MM.1S (cell line): ENCODE results near the gene DNAH9.

Experiments used
- DNase-seq: peaks from one replicate; pipeline ENCODE4 v3.0.0-alpha.2; 2015
- H2AFZ ChIP-seq: fragments of 300-600 bp; sonication (generic); 2 replicates; pipeline ENCODE4 v1.6.0; 2016; ENCODE audit warnings: antibody characterized with exemption, low read length
- H3F3A ChIP-seq: fragments of 300-600 bp; sonication (generic); 2 replicates; pipeline ENCODE4 v1.6.1; 2016; ENCODE audit warnings: mild to moderate bottlenecking, antibody characterized with exemption, low read length, moderate library complexity, mixed read lengths; ENCODE audit not compliant: insufficient read depth
- H3K27ac ChIP-seq: fragments of 300-600 bp; sonication (generic); 2 replicates; pipeline ENCODE4 v1.5.1; 2016; ENCODE audit warnings: mild to moderate bottlenecking, low read length
- H3K27me3 ChIP-seq: fragments of 300-600 bp; sonication (generic); replicated peaks from 2 replicates; pipeline ENCODE4 v1.6.0; 2016; ENCODE audit warnings: low read length; ENCODE audit not compliant: insufficient read depth
- H3K36me3 ChIP-seq: fragments of 300-600 bp; sonication (generic); replicated peaks from 2 replicates; pipeline ENCODE4 v1.6.1; 2016; ENCODE audit warnings: mild to moderate bottlenecking, low read length, mixed read lengths; ENCODE audit not compliant: insufficient read depth
- H3K4me1 ChIP-seq: fragments of 300-600 bp; sonication (generic); 2 replicates; pipeline ENCODE4 v1.6.1; 2016; ENCODE audit warnings: low read length, mixed read lengths
- H3K4me2 ChIP-seq: fragments of 300-600 bp; sonication (generic); 2 replicates; pipeline ENCODE4 v1.6.0; 2016; ENCODE audit warnings: low read depth, low read length
- H3K4me3 ChIP-seq: fragments of 300-600 bp; sonication (generic); 2 replicates; pipeline ENCODE4 v1.5.1; 2016; ENCODE audit warnings: low read length, mixed read lengths
- H3K79me2 ChIP-seq: fragments of 300-600 bp; sonication (generic); 2 replicates; pipeline ENCODE4 v1.6.1; 2016; ENCODE audit warnings: mixed run types, low read length, mixed read lengths
- H3K9ac ChIP-seq: fragments of 300-600 bp; sonication (generic); 2 replicates; pipeline ENCODE4 v1.6.1; 2016; ENCODE audit warnings: low read length, mixed read lengths
- H3K9me2 ChIP-seq: fragments of 300-600 bp; sonication (generic); replicated peaks from 2 replicates; pipeline ENCODE4 v1.6.1; 2016; ENCODE audit warnings: mild to moderate bottlenecking, low read length, mixed read lengths; ENCODE audit not compliant: insufficient read depth
- H3K9me3 ChIP-seq: fragments of 300-600 bp; sonication (generic); replicated peaks from 2 replicates; pipeline ENCODE4 v1.6.1; 2016; ENCODE audit warnings: mild to moderate bottlenecking, low read length, mixed read lengths; ENCODE audit not compliant: insufficient read depth
- H4K20me1 ChIP-seq: fragments of 300-600 bp; sonication (generic); 2 replicates; pipeline ENCODE4 v1.6.1; 2016; ENCODE audit warnings: mild to moderate bottlenecking, low read length, moderate library complexity, mixed read lengths; ENCODE audit not compliant: insufficient read depth
- EZH2 ChIP-seq: fragments of 300-600 bp; sonication (generic); optimal IDR thresholded peaks from 2 replicates; pipeline ENCODE3; 2017; ENCODE audit warnings: low read depth, mild to moderate bottlenecking, antibody characterized with exemption, low read length, mixed read lengths
- EZH2phosphoT487 ChIP-seq: fragments of 300-600 bp; sonication (generic); IDR thresholded peaks from 2 replicates; pipeline ENCODE4 v1.6.1; 2018; ENCODE audit warnings: antibody characterized with exemption, low read length
- TF ChIP-seq, protein P1 (sequence below): fragments of 300-600 bp; sonication (generic); IDR thresholded peaks from 2 replicates; pipeline ENCODE4 v1.5.1; 2016; ENCODE audit warnings: antibody characterized with exemption, low read length, mixed read lengths

Gene DNAH9

GRCh38 chr17:11707586-11707985 lies 109.3 kb downstream of the DNAH9 start:
- Histone ChIP-seq H3K27ac (no peak overlapping the region), H3K9me3 (no peaks in the 10 kb centered on the region), H3K4me1 (no peaks in the 10 kb centered on the region), H3K4me2 (no peak overlapping the region), H4K20me1 (no peaks in the 10 kb centered on the region), H3K36me3 (no peaks in the 10 kb centered on the region), H3K27me3 (no peaks in the 10 kb centered on the region), H3K9ac (no peak overlapping the region), H3F3A (no peaks in the 10 kb centered on the region), H3K9me2 (no peaks in the 10 kb centered on the region), H3K4me3 (no peak overlapping the region), H2AFZ (no peak overlapping the region), H3K79me2 (no peaks in the 10 kb centered on the region)
- TF ChIP-seq EZH2phosphoT487 (no peak), EZH2 (no peak)
- TF ChIP-seq, protein P1, sequence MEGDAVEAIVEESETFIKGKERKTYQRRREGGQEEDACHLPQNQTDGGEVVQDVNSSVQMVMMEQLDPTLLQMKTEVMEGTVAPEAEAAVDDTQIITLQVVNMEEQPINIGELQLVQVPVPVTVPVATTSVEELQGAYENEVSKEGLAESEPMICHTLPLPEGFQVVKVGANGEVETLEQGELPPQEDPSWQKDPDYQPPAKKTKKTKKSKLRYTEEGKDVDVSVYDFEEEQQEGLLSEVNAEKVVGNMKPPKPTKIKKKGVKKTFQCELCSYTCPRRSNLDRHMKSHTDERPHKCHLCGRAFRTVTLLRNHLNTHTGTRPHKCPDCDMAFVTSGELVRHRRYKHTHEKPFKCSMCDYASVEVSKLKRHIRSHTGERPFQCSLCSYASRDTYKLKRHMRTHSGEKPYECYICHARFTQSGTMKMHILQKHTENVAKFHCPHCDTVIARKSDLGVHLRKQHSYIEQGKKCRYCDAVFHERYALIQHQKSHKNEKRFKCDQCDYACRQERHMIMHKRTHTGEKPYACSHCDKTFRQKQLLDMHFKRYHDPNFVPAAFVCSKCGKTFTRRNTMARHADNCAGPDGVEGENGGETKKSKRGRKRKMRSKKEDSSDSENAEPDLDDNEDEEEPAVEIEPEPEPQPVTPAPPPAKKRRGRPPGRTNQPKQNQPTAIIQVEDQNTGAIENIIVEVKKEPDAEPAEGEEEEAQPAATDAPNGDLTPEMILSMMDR = no peak
- DNase-seq = no peak

GRCh38 chr17:11712456-11712855 lies 114.2 kb downstream of the DNAH9 start:
- DNase-seq = no peak
- TF ChIP-seq, protein P1 = no peak
- TF ChIP-seq EZH2phosphoT487 (no peak), EZH2 (no peak)
- no peak overlapping the region for H3K27ac ChIP-seq

GRCh38 chr17:11719203-11719602 lies 120.9 kb downstream of the DNAH9 start:
- Histone ChIP-seq H3K27me3 (no peaks in the 10 kb centered on the region), H3K36me3 (no peaks in the 10 kb centered on the region), H3K4me3 (no peak overlapping the region), H3K9ac (no peak overlapping the region), H3K27ac (no peak overlapping the region), H3K9me2 (no peaks in the 10 kb centered on the region), H4K20me1 (no peaks in the 10 kb centered on the region), H3F3A (no peaks in the 10 kb centered on the region), H3K9me3 (no peaks in the 10 kb centered on the region), H3K4me1 (no peaks in the 10 kb centered on the region), H2AFZ (no peak overlapping the region), H3K4me2 (no peak overlapping the region), H3K79me2 (no peaks in the 10 kb centered on the region)
- no peak for DNase-seq
- TF ChIP-seq EZH2phosphoT487 = no peak
- TF ChIP-seq, protein P1 = no peak

More at GRCh38 chr17:11712456-11712855, 114.2 kb downstream of the DNAH9 start:
- Histone ChIP-seq H3K9ac (no peak overlapping the region), H3K36me3 (no peaks in the 10 kb centered on the region), H3K79me2 (no peaks in the 10 kb centered on the region), H3K4me3 (no peak overlapping the region), H3F3A (no peaks in the 10 kb centered on the region), H3K9me3 (no peaks in the 10 kb centered on the region), H3K27me3 (no peaks in the 10 kb centered on the region), H4K20me1 (no peaks in the 10 kb centered on the region), H3K4me2 (no peak overlapping the region), H3K4me1 (no peaks in the 10 kb centered on the region), H3K9me2 (no peaks in the 10 kb centered on the region), H2AFZ (no peak overlapping the region)
